Islet precursor cell (in vitro differentiated cells): ENCODE data around the gene SPATA12.

Experiments used
- DNase-seq: peaks from one replicate; pipeline ENCODE4 v3.0.0-alpha.2; 2018

Gene SPATA12

GRCh38 chr3:57085211-57085610 is 24.7 kb downstream of the SPATA12 start:
- no peak for DNase-seq

DNA sequence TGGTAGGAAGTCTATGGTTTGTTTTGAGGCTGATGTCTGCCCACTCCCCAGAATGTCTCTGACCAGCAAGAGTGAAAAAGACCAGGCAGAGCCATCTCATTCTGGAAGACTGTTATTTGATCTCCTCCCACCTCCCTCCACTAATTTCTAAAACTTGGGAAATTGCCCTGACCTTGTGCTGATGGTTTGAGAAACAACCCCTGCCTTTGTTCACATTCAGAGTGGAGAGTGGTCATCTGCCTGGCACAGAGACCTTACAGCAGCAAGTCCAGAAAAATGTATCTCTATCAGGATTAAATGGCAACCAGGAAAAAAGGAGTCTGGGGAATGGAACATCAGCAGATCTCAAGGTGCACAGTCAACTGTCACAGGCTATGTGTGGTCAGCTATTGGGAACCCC is 25.7 kb downstream of the SPATA12 start:
- no peak for DNase-seq

DNA sequence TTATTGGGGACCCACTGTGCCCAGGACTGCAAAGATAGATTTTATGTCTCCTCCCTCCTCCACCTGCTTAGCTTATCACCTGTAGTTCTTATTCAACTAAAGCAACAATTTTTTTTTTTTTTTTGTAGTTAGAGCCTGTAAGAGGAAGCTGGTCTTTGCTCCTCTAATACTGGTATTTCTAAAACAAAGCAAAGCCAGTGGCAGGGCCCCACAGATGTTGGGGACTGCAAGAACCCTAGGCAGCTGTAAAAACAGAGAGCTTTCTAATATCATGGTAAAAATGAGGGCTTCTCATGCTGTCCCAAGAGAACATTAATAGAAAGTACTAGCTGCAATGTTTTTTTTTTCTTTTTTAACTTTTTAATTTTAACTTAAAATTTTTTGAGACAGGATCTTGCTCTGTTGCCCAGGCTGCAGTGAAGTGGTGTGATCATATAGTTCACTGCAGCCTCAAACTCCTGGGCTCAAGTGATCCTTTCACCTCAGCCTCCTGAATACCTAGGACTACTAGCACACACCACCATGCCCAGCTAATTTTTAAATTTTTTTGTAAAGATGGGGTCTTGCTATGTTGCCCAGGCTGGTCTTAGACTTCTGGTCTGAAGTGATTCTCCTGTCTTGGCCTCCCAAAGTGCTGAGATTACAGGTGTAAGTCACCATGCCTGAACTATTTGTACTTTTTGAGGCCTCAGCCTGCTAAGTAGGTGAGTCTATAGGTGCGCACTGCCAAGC is 27.1 kb downstream of the SPATA12 start:
- DNase-seq = no peak

DNA sequence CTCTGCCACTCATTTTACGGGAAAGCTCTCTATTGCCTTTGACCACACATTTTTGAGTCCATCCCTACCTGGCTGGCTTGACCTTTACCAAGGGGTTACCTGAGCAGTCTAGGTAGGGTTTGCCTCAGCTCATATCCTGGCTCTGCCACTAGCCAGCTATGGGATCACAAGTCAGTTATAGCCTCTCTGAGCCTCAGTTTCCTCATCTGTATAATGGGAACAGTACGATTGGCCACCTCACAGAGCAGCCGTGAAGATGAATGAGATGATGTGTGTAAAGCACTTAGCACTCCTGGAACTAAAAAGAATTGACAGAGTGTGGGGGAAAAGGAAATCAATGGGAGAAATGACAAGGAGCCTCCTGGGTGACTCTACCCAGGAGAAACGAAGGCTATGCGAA is 28.0 kb downstream of the SPATA12 start:
- no peak for DNase-seq

GRCh38 chr3:57089043-57089442 is 28.6 kb downstream of the SPATA12 start:
- no peak for DNase-seq

- no peak for DNase-seq
Measured at GRCh38 chr3:57091521-57092273, 31.2 kb downstream of the SPATA12 start.

DNA sequence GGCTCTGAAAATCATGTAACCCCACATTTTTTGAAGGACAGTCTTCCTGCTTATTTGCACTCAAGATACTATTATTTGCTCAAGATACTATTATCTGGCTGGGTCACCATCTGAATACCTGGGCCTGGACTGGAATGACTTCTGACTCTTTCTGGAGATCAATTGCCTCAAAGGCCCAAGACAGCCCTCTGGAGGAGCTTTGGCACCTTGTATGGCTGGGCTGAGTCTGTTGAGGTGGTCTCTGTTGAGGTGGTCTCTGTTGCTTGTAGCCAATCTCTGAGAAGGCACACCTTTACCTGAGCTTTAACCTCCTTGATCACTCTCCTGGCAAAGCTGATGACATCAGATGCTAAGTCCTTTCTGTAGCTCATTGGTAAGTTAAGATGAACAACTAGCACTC is 33.0 kb downstream of the SPATA12 start:
- no peak for DNase-seq

- no peak for DNase-seq
Measured at GRCh38 chr3:57093971-57094535, 33.6 kb downstream of the SPATA12 start.

- DNase-seq = no peak
Measured at GRCh38 chr3:57094575-57094974, 34.1 kb downstream of the SPATA12 start.

DNA sequence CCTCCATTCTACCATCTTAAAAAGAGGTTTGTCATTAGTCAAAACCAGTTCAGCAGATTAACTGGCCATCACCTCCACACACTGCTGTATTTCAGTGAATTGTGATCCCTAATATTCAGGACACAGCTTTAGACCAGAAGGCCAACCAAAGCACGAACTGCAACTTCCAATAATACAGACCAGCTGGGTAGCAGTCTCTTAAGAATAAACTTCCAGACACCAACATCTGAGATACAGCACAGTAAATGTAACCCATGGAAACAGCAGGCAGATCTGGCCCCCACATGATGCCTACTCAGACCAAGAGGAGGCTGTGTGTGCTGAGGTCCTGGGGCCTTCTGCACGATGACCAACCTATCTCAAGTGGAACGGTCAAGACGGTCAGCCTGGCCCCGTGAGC is 34.9 kb downstream of the SPATA12 start:
- no peak for DNase-seq

DNA sequence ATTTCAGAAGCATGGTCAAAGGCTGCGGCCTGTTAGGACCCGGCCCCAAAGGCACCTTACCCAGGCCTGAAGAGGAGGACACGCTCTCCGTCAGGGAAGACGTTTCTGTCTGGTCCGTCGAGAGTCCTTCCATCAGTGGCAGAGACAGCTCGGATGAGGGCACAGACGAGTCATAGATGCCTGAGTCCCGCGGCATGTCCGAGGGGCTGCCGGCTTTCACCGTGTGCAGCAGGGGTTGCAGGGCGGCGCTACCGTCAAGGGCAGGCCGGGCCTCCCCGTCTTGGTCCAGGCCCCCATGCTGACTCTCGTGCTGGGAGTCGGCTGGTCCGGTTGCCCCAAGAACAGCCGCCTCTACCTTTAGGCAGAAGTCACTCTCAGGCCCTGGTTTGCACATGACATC is 37.1 kb downstream of the SPATA12 start:
- DNase-seq = no peak

DNA sequence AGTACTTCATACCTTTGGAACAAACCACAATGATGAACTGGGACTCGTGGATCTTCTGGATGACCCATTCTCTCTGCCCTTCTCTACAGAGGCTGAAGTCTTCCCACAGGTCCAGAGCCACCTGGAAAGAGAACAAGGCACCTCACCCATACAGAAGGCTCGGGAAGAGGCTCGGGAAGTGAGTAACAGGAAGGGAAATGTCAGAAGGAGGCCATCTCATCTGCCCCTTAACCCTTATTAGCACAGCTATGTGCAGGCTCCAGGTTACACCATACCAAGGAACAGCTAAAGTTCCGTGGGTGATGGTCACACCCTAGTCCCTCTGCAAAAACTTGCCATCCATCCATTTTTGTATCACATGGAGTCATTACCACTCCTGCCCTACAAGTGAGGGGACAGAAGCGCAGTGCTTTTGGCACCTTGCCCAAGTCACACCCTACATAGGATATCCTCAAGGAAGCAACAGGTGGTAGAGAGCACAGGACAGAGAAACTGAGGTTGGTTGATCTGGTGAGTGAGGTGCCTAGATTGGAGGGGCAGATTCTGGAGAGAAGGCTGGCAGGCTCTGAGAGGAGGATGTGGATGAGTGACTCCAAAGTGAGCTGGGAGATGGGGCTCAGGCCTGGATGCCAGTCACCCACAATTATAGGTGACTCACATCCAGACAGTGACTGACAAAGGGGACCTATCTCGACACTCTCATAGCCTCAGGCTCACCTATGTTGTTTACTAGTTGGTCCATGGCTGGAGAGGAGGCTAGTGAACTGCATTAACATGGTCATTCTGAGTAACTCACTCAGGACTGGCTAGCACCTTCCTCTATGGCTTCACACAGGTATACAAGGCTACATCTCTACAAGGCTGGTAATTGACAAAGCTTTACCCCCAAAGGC is 38.2 kb downstream of the SPATA12 start:
- DNase-seq = peak; percentile 79

DNA sequence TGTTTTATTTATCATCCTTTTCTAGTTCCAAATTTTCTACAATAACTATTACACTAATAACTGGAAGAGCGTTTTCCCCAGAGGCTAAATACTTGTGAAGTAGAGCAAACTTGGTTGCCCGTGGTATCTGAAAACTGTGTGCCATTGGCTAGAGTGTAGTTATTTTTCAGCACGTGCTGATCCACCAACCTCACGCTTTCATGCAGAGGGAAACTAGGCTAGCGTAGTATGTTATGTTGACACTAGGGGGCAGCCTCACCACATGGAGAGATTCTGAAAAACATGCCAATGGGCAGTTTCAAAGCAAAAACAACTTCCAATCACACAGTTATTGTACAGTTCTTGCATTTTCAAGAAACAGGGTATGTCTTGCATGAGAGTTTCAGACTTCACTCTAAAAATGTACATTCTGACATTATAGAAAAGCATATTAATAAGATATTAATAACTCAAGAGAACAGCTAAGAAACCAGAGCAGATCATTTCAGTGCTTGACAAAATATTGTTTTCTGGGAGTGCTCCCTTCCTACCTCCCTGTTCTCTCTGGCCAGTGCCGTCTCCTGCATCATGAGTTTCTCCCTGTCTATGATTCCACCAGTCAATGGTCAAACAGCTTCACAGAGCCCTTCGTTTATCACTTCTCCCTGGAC is 39.7 kb downstream of the SPATA12 start:
- peak; percentile 79 for DNase-seq

GRCh38 chr3:57105585-57105984 is 45.1 kb downstream of the SPATA12 start:
- DNase-seq = no peak

GRCh38 chr3:57108684-57109083 is 48.2 kb downstream of the SPATA12 start:
- DNase-seq = no peak

DNA sequence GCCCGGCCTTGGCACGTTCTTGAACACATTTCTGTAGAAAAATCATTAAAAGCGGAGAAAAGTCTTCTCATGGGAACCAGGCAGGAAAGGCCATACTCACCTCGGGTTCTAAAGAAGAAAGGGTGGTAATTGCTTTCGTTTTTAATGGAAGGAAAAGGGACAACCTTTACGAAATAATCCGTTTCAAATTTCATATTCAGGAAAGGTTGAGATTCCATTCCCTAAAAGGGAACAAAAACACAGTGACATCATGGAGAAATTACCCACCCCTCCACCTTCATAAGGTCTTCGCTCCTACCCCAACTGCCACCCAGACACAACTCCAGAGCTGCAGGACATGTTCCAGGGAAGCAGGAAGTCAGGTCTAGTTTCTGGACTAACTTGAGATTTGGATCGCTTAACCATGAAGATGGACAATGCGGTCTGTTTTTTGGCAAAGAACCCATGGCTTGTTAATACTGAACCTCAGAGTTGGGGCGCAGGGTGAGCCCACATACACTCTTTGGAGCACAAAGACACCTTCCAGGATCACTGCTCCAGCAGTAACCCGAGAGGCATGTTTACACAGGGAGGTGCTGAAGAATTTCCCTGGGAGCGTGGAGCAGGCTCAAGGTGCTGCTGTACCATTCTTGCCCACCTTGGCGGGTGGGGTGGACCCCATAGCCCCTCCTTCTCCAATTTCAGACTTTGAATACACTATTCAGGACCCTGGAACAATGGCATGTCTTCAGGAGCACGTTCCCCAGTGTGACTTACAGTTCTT is 49.2 kb downstream of the SPATA12 start:
- no peak for DNase-seq

- DNase-seq = no peak
Measured at GRCh38 chr3:57110214-57110613, 49.8 kb downstream of the SPATA12 start.

- no peak for DNase-seq
Measured at GRCh38 chr3:57110798-57111197, 50.3 kb downstream of the SPATA12 start.

GRCh38 chr3:57112206-57112605 is 51.7 kb downstream of the SPATA12 start:
- DNase-seq = peak; percentile 67

DNA sequence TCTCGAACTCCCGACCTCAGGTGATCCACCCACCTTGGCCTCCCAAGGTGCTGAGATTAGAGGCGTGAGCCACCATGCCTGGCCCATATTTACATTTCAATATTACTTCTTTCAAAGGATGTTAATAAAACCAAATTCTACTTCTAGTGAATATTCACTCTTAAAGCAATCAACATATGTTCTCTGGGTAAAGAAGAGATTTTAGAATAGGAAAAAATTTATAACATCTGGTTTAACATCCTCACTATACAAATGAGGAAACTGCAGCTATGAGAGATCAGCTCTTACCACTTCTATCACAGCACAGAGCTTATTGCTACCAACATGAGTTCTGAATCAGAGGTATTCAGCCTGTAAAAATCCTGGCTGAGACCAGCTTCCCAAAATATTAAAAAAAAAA is 56.0 kb downstream of the SPATA12 start:
- no peak for DNase-seq

- DNase-seq = no peak
Measured at GRCh38 chr3:57118254-57118653, 57.8 kb downstream of the SPATA12 start.

DNA sequence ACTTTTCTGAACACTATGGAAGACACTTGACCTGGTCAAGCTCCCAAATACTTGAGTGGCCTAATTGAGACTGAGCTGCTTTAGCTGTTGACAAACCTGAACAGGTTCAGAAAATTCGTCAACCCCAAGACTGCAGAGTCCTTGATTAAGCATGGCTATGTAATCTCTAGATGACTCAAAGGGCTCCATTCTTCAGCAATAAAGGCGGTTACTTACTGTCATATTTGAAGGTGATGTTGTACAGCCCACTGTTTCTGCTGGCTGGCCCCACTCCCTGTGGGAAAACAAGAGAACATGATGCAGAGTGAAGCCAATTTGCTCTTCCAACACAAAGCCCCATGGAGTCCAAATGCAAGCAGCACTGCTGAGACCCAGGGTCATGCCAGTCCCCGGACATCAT is 59.6 kb downstream of the SPATA12 start:
- DNase-seq = no peak
